ENCODE measurements around the gene SORCS3. TPM values are rescaled to one million over a fixed set of nuclear protein-coding genes. Genes with fewer than 3 reads are reported as not detected.

SORCS3 gene
- total RNA-seq, 1 experiment from 2014 or later = not detected

DNA sequence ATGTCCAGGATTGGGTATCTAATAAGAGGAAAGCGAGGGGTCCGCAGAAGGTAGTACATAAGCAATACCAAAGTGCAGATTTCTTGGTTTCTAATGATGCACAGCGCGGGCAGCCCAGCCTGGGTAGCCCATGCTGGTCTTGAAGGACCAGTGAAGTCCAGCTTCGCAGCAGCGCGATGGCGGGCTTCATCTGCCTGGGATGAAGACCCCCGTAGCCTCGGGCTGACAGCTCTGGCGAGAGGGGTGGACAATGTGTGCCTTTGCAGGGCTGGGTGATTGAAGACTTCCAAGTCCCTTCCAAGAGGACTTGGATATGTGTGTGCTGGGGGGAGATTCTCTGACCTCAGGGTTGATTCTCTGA, 2.2 kb downstream of the SORCS3 start:
- DNase-seq (ENCODE audit: low spot score) = no peak

DNA sequence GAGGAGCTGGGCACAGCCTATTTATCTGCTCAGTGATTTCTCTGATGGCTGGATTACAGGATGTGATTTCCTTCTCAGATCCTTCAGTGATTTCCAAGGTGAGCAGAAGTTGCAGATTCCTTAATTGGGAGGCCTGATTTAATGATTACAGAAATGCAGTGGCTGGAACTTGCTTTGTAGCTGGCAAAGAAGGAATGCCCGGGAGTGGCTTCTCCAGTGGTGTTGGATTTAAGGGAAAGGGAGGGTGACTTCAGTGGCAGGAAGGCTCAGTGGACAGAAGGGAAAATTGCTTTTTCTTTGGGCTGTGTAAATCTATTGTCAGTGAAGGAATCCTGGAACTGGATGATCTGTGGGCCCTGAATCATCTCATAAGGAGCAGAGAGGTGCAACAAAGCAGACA, 5.1 kb downstream of the SORCS3 start:
- no peak for DNase-seq (ENCODE audit: low spot score)

DNA sequence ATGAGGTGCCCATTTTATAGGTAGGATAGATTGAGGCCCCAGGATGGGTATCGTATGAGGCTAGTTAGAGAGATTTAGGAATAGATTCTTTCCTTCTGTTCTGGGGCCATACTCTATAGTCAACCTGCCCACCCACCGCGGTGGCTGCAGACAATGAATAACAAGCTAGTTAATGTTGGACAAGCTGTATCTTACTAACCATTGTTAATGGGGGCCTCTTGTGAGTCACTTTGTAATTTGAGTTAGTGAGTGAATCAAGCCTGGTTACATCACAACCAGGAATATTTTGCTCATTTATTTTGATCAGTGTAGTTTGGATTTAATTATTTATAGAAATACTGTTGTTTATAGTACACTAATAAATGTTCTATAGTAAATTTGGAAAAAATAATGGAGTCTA, 7.3 kb downstream of the SORCS3 start:
- DNase-seq (ENCODE audit: low spot score) = no peak

DNA sequence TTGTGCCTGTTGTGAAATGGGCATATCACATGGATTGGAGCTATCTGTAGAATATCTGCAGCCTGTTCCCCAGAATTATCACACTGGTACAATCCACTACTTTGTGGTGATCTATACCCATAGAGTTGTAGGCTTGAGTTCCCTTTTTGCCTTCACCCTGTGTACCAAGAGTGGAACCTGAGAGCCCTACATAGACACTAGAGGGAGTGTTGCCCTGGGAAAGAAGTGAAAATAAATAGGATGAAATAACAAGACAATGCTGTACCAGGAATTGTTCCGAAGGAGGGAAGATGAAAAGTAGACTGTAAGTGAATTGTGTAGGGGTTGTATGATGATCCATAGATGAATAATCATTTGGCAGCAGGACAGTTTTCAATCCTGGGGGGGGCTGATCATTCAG, 9.0 kb downstream of the SORCS3 start:
- DNase-seq (ENCODE audit: low spot score) = no peak

DNA sequence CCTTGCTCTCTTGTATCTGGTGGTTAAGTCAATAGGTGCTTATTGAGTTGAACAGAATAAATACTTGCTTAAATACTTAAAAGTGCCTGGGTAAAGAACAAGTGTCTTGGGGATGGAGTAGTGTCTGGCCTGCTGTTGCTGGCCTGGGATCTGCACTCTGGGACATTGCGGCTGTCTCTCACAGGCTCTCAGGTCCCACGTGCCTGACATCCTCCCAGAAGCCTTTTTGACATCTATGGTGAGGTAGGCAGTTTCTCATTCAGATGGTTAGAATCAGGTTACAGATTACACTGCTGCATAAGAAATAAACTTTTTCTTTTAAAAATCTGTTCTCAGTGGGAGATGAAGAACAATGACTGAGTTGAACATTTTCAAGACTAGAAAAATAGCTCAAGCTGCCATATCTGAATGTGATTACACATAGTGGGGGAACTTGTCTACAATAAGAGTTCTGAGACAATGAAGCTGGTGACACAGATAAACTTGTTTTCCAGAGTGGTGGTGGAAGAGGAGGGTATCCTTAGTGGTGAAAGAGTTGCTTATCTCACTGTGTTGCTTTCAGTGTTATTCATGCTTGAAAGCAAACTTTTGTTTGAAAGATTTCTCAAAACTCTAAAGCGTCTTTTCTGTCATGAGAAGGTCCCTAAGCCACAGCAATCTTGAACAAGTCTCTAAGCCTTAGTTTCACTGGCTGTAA, 9.7 kb downstream of the SORCS3 start:
- no peak for DNase-seq (ENCODE audit: low spot score)

DNA sequence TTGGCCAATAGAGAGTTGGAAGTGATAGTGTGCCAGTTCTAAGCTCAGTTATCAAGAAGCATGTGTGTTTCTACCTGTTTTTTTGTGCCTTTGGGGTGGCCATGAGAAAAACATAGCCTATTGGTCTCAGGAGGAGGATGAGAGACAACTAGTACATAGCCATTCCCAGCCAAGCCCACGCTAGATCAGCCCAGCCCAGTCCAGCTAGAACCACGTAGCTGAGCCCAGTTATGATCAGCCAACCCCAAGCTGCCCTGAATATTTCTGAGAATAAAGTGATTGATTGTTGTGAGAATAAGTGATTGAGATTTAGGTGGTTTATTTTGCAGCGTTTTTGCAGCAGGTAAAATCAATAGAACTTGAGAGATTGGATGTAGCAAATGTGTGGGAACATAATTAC, 15.9 kb downstream of the SORCS3 start:
- DNase-seq (ENCODE audit: low spot score) = no peak

DNA sequence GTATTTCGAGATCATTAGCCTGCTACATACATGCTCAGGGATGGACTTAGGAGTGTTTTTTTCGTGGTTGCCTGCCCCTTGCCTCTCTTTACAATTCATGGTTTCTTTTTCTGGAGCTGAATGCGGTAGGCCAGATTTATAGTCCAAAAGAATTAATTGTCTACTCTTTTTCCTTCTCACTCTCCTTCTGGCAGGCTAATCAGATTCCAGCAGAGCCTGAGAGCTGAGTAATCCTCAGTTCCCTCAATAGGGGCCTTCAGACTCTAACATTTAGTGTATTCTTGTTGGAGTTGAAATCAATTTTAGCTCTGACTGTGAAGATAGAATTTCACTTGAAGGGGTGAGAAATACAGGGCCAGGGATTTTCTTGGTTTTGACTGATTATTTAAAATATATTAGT, 16.4 kb downstream of the SORCS3 start:
- DNase-seq (ENCODE audit: low spot score) = no peak

DNA sequence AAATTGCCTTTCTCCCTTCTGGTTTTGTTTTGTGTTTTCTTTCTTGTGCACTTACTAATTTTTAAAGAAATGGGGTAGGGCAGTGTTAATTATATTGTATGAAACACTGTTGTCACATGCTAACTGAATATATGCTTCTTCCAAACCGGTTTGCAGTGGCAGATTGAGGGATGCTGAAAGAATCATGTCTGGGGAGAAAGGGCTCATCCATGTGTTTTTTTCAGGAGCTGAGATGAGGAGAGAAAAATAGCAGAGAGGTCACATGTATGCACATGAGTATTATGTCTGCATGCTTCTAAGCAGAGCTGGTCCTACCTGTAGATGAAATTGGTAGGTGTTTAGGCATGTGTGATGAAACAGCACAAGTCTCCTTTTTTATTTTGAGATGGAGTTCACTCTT, 17.0 kb downstream of the SORCS3 start:
- DNase-seq (ENCODE audit: low spot score) = no peak

DNA sequence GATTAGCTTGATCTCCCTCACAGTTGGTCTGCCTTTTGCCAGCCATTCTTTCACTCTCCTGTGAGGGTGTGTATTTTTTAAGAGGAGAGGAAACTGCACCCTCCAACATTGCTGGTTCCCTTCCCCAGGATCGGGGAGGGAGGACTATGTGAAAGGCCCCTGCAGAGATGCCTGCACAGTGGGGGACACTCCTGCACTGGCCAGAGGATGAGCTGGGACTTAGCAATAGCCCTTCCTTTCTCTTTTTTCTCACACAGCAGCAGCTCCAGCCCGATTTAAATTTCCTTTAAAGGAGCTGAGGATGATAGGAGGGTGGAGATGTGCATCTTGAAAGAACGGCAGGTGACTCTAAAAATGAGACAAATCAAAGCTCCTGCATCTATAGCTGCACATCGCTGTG, 18.7 kb downstream of the SORCS3 start:
- no peak for DNase-seq (ENCODE audit: low spot score)

DNA sequence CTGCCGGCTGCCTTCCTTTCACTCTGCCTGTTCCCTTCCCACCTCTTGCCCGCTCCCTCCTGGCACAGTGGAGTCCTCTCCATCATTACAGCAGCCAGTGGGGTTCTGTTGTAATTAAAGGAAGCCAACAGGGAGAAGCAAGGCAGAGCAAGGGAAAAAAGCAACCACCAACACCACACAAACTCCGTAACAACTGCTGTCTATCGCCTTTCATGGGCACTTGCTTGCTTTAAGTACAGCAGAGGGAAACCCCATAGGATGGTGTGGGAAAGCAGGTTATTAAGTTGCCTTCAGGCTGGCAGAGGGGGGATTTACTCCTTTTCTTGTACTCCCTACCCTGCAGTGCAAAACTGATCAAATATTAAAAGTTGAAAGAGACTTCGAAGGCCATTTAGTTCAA, 22.0 kb downstream of the SORCS3 start:
- DNase-seq (ENCODE audit: low spot score) = no peak

DNA sequence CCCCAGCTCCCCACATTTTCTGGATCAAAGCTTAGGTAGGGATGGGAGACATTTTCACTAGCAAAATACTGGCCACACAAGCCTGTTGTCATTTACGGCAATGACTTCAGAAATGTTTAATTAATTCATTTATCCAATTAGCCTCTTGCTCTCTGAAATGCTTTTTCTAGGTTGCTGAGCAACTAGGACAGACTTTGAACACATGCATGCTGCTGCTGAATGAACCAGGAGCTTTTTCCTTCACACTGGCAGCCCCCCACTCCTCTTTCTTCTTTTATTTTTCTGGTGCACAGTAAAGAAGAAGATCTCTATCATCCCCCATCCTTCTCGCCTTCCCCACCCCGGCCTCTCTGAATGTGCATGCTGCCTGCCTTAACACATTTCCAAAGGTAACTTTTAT, 22.5 kb downstream of the SORCS3 start:
- DNase-seq (ENCODE audit: low spot score) = no peak

DNA sequence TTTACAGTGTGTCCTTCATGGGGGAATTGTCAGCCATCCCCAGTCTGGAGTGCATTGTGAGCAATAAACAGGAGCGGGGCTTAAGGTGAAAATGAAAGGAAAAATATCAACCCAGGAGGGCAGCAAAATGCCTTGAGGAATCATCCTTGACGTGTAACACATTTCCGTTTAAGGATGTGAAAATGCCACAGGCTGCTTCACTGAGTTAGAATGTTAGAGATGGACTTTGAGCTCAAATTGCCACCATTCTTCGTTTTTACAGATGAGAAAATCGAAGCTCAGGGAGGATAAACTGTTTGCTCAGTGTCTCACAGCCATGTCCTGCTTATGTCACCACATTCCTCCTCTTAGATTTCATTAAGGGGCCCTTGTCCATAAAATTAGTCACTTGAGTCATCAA, 23.1 kb downstream of the SORCS3 start:
- no peak for DNase-seq (ENCODE audit: low spot score)

DNA sequence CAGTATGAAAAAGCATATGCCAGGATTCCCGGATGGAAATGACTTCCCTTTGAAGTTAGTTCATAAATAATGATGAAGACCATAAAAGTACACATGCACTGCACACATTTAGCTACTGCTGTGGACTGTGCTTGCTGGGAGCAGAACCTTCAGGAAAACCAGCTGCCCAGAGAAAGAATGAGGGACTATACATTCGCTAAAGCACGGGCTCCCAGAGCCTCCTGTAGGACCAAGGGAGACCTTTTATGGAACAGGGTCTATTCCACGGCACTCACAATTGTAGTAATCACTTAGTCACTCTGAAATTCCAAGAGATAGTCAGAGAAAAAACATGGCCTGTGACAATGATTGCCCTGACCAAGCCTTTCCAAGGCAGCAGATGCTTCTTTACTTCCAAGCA, 24.1 kb downstream of the SORCS3 start:
- no peak for DNase-seq (ENCODE audit: low spot score)

DNA sequence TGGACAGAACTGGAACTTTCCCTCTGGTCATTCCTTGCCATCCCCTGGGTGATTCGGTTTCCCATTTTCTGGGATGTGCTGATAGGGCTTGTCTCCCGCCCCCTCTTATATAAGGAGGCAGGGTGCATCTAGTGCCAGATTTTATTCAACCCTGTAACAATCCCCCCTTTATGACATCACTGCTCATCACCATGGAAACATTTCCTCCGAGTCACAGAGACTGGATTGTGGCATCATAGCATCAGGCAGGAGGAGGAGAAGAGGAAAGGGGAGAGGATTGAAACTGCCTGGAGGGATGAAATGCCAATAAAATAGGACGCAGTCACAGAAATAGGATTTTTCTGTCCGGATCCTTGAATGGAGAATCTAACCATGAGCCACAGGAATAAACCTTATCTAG, 25.0 kb downstream of the SORCS3 start:
- DNase-seq (ENCODE audit: low spot score) = no peak

DNA sequence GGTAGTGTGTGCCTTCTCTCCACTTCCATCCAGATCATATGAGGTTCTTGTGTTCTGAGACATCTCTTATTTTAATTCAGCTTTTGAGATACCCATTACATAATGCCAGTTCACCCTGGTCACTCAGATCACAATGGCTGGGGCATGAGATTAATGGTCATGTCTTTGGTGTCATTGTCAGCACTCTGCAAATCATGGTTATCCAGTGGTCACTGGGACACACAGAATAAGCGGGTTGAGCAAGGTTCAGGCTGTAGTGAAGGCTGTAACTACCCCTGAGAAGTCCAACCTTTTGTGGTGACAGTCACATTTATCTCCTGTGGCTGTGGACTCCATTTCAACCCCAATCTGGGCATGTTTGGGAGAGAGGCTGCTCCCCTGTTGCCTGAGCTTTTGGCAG, 35.8 kb downstream of the SORCS3 start:
- no peak for DNase-seq (ENCODE audit: low spot score)

DNA sequence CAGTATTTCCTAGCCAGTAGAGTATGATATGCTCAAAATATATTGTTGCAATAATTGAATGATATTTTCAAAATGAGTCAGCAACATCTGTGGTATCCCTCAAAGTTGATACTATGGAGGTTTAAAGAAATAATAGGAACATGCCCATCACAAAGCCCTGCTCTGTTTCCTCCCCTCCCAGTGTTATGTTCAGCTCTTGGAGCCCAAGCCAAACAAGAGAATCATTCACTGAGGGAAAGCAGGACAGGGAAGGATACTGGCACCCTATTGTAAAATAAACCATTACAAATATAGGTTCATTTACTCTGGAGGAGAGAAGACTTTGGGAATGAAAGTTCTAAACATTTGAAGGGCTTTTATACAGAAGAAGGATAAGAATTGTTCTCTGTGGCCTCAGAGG, 37.6 kb downstream of the SORCS3 start:
- no peak for DNase-seq (ENCODE audit: low spot score)

DNA sequence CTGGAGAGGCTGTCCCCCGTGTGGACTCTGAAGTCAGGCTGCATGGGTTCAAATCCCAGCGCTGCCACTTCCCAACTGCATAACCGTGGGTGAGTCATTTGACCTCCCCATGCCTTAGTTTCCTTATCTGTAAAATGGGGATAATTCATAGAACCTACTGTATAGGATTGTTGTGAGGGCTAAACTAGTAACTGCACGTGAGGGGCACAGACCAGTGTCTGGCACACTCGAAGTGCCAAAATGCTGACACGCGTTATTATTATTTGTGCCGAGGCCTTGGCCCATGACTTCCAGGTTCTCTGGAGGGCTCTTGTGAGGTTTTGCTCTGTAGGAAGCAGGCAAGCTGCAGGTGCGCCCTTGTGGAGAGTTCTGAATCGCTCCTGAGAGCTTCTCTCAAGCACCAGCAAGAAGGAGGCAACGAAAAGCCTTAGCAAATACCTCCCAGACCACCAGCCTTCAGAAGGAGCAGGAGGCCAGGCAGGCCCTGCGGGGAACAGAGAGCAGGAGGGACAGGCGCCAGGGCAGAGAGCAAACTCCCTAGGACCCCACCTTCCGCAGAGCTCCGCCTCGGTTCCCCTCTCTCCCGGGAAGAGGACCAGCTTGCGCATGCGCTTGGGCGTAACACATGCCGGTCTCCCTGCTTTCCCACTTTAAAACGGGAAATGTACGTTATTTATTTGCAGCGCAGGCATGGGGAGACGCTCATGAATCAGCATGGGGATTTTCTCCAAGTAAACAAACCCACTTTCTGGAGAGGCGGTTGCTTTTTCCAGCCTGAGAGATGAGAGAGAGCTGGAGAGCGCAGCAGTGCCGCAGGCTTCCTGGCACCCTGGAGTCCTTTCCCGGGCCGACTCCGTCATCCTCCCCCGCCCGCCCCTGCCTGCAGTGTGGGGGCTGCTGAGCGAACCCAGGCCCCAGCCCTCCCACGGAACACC, 39.6 kb downstream of the SORCS3 start:
- DNase-seq (ENCODE audit: low spot score) = no peak

DNA sequence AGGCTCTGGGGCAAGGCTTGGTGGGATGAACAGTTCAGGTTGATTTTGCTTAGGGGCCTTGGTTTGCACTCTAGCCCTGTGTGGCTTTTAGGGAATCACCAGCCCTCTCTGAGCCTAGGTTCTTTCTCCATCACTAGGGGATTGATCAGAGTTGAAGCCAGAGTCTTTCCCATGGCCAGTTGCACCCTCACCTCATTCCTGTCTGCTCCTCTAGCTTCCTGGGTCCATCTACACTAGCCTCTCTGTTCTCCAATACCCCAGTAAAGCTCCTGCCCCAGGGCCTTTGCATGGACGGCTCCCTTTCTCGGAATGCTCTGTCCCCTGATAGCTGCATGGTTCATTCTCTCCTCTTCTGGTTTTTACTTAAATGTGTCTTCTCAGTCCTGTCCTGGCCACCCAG, 40.4 kb downstream of the SORCS3 start:
- DNase-seq (ENCODE audit: low spot score) = no peak

DNA sequence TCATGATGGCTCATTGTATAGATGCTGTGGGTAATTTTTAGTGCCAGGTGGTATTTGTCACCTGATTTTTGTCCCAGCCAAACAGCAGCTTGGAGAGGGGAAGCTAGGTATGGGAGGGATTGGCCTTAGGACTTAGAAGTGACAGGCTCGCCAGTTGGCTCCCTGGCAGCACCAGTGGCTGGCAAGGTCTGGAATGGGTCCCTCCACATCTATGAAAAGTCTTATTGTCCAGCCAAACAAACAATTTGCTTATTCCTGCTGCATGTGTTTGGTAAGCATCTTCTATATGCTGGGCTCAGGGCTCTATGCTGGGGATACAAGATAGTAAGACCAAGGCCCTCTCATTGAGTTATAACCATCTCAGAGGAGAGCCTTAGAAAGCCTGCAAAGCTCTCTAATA, 42.5 kb downstream of the SORCS3 start:
- DNase-seq (ENCODE audit: low spot score) = no peak

DNA sequence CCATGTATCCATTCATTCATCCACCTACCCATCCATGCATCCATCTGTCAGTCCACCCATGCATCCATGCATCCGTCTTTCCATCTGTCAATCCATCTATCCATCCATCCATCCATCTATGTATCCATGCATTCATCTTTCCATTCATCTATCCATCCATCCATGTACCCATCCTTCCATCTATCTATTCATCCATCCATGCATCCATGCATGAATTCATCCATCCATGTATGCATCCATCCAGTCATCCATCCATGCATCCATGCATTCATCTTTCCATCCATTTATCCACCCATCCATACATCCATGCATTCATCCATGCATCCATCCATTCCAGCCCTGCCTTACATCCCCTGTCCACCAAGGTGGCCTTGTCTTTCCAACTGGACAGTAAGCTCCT, 45.7 kb downstream of the SORCS3 start:
- DNase-seq (ENCODE audit: low spot score) = no peak

DNA sequence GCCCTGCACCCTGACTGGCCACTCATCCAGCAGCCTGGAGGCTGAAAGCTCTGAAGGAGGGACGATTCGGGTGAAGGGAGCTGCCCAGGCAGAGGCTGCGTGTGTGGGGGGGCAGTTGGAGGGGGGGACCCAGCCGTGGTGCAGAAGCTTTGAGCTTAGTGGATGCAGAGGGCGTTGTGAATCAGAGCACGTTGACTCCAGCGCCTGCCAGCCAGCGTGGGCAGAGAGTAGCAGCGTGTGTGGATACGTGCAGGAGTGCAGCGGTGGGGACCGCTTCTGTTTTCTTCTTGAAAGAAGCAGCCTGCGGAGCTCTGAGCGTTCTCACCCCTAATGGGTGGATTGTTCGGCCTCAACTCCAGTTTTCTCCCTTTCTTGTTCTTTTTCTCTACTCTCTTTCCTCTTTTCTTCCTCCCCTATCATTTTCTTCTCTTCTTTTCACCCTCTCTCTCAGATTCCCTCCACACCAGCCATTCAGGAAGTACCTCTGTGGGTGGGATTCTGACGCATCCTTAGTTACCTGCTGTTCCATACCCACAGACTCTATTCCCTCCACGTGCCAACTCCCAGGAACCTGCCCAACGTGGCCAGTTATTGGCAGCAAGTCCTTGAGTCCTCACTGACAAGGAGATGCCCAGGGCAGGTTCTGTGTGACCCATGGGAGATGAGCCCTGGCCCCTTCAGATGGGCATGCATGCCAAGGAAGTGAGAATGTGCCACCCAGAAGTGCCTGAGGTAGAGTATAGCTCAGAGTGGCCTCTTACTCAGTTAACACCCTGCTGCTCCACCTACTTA, 47.4 kb downstream of the SORCS3 start:
- DNase-seq (ENCODE audit: low spot score) = no peak

DNA sequence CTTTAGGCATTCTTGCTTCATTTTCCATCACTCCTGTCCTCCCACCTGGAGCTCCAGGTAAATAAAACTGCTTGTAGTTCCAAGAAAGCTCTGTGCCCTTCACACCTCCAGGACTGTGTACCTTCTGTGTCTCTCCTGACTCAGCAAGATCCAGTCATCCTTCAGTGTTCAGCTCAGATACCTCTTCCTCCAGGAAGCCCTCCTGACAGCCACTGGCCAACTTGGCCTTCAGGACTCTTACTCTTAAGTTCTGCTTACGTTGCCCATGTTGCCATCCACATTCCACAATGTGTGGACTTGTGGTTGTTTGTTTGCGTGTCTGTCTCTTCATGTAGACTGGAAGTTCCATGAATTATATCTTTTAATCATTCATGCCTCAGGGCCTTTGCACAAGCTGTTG, 48.0 kb downstream of the SORCS3 start:
- no peak for DNase-seq (ENCODE audit: low spot score)

DNA sequence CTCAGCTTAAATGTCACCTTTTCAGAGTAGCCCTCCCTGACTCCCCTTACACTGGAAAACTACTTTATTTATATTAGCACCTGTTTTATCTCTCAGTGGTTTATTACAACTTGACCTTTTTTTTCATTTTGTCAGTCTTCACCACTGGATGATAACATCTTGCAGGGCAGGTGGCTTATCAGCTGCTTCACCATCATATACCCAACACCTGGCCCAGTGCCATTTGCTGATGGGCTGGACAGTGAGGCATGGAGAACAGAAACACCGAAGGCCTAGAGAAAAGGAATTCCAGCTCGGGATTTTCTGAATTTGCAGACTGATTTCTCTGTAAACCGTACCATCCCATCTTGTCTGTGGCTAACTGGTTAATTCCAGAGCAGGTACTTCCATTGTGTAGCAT, 48.5 kb downstream of the SORCS3 start:
- DNase-seq (ENCODE audit: low spot score) = no peak
